Suppressor macrophage treated with lipopolysaccharide for 1 hour (primary cell): ENCODE data around the gene CDK6.

Experiments
- DNase-seq, 3 donors: peaks; one replicate each; pipeline ENCODE4 v3.0.0-alpha.2; 2020 to 2022

CDK6 gene

GRCh38 chr7:92790992-92791391, 45.4 kb downstream of the CDK6 start:
- DNase-seq: peak; percentile 36 to 64 (median 53)

GRCh38 chr7:92788559-92789183, 47.7 kb downstream of the CDK6 start:
- DNase-seq: no peak

- DNase-seq: no peak
Observed at GRCh38 chr7:92785923-92786322, 50.5 kb downstream of the CDK6 start.

GRCh38 chr7:92784935-92785334, 51.4 kb downstream of the CDK6 start:
- no peak for DNase-seq

- DNase-seq: no peak
Observed at GRCh38 chr7:92783260-92784201, 52.8 kb downstream of the CDK6 start.

GRCh38 chr7:92782855-92783254, 53.5 kb downstream of the CDK6 start:
- no peak for DNase-seq

- DNase-seq: no peak
Observed at GRCh38 chr7:92782236-92782635, 54.1 kb downstream of the CDK6 start.

GRCh38 chr7:92781117-92781720, 55.2 kb downstream of the CDK6 start:
- no peak for DNase-seq

- DNase-seq: peak in 1 of 3 donors; percentile 35
Observed at GRCh38 chr7:92778972-92779371, 57.4 kb downstream of the CDK6 start.

GRCh38 chr7:92777993-92778392, 58.4 kb downstream of the CDK6 start:
- DNase-seq: no peak

GRCh38 chr7:92773808-92774207, 62.6 kb downstream of the CDK6 start:
- DNase-seq: no peak

GRCh38 chr7:92769844-92770243, 66.5 kb downstream of the CDK6 start:
- no peak for DNase-seq

GRCh38 chr7:92769394-92769699, 67.0 kb downstream of the CDK6 start:
- DNase-seq: no peak

- DNase-seq: peak; percentile 69 to 86 (median 77)
Observed at GRCh38 chr7:92768501-92769393, 67.6 kb downstream of the CDK6 start.

- peak; percentile 43 to 57 (median 47) for DNase-seq
Observed at GRCh38 chr7:92767437-92767836, 68.9 kb downstream of the CDK6 start.

GRCh38 chr7:92766461-92767003, 69.8 kb downstream of the CDK6 start:
- DNase-seq: no peak

GRCh38 chr7:92765725-92766124, 70.6 kb downstream of the CDK6 start:
- no peak for DNase-seq

GRCh38 chr7:92763636-92764423, 72.5 kb downstream of the CDK6 start:
- peak; percentile 83 to 89 (median 86) for DNase-seq

GRCh38 chr7:92762851-92763250, 73.5 kb downstream of the CDK6 start:
- DNase-seq: no peak

- no peak for DNase-seq
Observed at GRCh38 chr7:92761391-92762097, 74.8 kb downstream of the CDK6 start.
